Measurements from ENCODE around the gene NDRG4. TPM values are rescaled to one million over a fixed set of nuclear protein-coding genes. Genes with fewer than 3 reads are reported as not detected.

NDRG4 gene
- polyA plus RNA-seq, 1 donor from 2014 or later: 507 TPM

DNA sequence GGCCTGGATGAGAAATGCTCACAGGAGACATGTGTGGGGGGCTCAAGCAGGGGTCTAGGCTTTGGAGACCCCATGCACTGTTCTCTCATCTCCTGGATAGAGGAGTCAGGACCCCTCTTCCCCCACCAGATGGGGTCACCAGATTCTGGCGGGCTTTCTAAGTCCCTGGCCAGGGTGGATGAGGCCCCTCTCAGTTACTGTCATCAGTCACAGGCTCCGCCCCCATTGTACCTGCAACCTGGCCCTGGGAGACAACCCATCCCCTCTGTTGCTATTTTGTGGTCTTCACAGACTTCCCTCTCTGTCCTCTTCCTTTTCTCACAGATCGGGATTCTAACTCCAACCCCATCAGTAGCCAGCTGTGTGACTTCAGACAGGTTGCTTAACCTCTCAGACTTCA lies 33.5 kb upstream of the NDRG4 start:
- no peaks in the 10 kb centered on the region for H4K20me1 ChIP-seq (ENCODE audit: insufficient read depth)
- H3K9ac ChIP-seq (ENCODE audit: low read length): no peak overlapping the region
- H3K79me2 ChIP-seq (replicated peaks; ENCODE audit: insufficient read depth, low read length): no peaks in the 10 kb centered on the region
- no peaks in the 10 kb centered on the region for H3F3A ChIP-seq (ENCODE audit: insufficient read depth, low read length, poor library complexity, severe bottlenecking)
- H3K9me2 ChIP-seq (ENCODE audit: insufficient read depth, low read length): no peaks in the 10 kb centered on the region
- peaks cover 15% of the 10 kb centered on the region for H3K27me3 ChIP-seq (ENCODE audit: insufficient read depth, low read depth, low read length)
- TF ChIP-seq SMC3 (conservative IDR thresholded peaks at IDR 0.05; ENCODE audit: poor library complexity) (no peak), EP300 (conservative IDR thresholded peaks at IDR 0.05; ENCODE audit: poor library complexity, severe bottlenecking) (no peak), TAF1 (IDR thresholded peaks at IDR 0.05; ENCODE audit: low read depth) (no peak)
- no peak overlapping the region for H2AFZ ChIP-seq (ENCODE audit: low read depth, low read length)
- no peak overlapping the region for H3K27ac ChIP-seq (ENCODE audit: low read length)
- no peak overlapping the region for H3K4me2 ChIP-seq (ENCODE audit: low read length)
- no peaks in the 10 kb centered on the region for H3K9me3 ChIP-seq (ENCODE audit: low read length)
- H3K4me3 ChIP-seq (ENCODE audit: low read length): peak overlapping the region; percentile 91
- no peaks in the 10 kb centered on the region for H3K36me3 ChIP-seq (ENCODE audit: insufficient read depth, low read length)

DNA sequence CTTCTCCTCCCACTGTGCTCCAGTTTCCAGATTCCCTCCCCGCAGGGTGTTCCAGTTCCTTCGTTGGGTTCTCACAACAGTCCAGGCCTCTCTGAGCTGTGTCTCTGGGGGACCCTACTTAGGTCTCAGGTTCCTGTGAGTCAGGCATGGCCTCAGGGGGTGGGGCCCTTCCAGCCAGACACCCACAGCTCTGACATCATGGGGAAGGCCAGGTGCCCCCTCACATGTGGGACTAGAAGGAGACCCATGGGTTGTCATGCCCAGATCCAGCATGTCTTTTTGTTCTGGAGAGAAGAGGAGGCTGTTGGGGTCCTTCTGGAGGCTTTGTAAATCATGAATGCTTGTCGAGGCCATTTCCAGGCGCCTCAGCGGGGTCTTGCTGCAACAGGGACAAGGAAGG lies 32.0 kb upstream of the NDRG4 start:
- Histone ChIP-seq H3K79me2 (replicated peaks; ENCODE audit: insufficient read depth, low read length) (no peaks in the 10 kb centered on the region), H3K4me2 (ENCODE audit: low read length) (no peak overlapping the region), H4K20me1 (ENCODE audit: insufficient read depth) (no peaks in the 10 kb centered on the region), H3K36me3 (ENCODE audit: insufficient read depth, low read length) (no peaks in the 10 kb centered on the region), H3K4me3 (ENCODE audit: low read length) (no peak overlapping the region), H3K9me2 (ENCODE audit: insufficient read depth, low read length) (no peaks in the 10 kb centered on the region), H3K27me3 (ENCODE audit: insufficient read depth, low read depth, low read length) (peaks cover 15% of the 10 kb centered on the region), H2AFZ (ENCODE audit: low read depth, low read length) (no peak overlapping the region), H3K9me3 (ENCODE audit: low read length) (no peaks in the 10 kb centered on the region), H3K9ac (ENCODE audit: low read length) (no peak overlapping the region), H3F3A (ENCODE audit: insufficient read depth, low read length, poor library complexity, severe bottlenecking) (no peaks in the 10 kb centered on the region), H3K27ac (ENCODE audit: low read length) (no peak overlapping the region)
- no peak for TF ChIP-seq POLR2AphosphoS5 (IDR thresholded peaks at IDR 0.05)

DNA sequence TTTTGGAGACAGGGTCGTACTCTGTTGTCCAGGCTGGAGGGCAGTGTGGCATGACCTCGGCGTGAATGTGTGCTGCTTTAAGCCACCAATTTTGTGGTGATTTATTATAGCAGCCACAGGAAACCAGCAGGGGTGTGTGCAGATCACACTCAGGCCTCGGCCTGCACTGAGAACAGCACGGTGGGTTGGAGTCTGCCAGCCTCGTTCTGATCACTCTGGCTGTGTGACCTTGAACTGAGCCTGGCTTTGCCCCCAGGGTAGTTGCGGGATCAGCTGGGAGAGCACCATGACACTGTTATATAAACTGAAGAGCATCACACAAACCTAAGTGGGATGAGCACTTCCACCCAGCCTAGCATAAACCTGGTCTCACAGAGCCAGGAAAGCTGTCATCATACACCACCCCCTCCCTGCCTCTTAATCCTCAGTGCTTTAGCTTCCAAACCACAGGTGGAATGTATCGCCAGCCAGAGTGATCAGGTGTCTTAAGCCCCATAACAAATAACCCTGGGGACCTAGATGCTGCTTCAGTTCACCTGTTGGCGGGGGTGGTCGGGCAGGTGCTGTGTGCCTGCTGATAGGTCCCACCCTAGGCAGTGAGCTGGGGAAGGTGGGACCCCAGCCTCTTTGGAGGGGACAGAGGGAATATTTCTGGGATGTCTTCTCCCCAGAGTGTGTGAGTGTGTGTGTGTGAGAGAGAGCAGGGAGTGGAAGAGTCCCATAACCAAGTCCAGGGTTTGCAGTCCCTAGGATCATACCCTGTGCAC lies 28.6 kb upstream of the NDRG4 start:
- TF ChIP-seq, protein P1, sequence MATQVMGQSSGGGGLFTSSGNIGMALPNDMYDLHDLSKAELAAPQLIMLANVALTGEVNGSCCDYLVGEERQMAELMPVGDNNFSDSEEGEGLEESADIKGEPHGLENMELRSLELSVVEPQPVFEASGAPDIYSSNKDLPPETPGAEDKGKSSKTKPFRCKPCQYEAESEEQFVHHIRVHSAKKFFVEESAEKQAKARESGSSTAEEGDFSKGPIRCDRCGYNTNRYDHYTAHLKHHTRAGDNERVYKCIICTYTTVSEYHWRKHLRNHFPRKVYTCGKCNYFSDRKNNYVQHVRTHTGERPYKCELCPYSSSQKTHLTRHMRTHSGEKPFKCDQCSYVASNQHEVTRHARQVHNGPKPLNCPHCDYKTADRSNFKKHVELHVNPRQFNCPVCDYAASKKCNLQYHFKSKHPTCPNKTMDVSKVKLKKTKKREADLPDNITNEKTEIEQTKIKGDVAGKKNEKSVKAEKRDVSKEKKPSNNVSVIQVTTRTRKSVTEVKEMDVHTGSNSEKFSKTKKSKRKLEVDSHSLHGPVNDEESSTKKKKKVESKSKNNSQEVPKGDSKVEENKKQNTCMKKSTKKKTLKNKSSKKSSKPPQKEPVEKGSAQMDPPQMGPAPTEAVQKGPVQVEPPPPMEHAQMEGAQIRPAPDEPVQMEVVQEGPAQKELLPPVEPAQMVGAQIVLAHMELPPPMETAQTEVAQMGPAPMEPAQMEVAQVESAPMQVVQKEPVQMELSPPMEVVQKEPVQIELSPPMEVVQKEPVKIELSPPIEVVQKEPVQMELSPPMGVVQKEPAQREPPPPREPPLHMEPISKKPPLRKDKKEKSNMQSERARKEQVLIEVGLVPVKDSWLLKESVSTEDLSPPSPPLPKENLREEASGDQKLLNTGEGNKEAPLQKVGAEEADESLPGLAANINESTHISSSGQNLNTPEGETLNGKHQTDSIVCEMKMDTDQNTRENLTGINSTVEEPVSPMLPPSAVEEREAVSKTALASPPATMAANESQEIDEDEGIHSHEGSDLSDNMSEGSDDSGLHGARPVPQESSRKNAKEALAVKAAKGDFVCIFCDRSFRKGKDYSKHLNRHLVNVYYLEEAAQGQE (IDR thresholded peaks at IDR 0.05; ENCODE audit: borderline replicate concordance): no peak
- TF ChIP-seq POLR2AphosphoS5 (IDR thresholded peaks at IDR 0.05) (no peak), TAF1 (IDR thresholded peaks at IDR 0.05; ENCODE audit: low read depth) (no peak), MXI1 (conservative IDR thresholded peaks at IDR 0.05; ENCODE audit: poor library complexity, severe bottlenecking) (no peak), SMC3 (conservative IDR thresholded peaks at IDR 0.05; ENCODE audit: poor library complexity) (no peak), EZH2 (IDR thresholded peaks at IDR 0.05; ENCODE audit: borderline replicate concordance, insufficient read depth, low read length, poor library complexity, severe bottlenecking) (no peak), RAD21 (conservative IDR thresholded peaks at IDR 0.05) (no peak), EP300 (conservative IDR thresholded peaks at IDR 0.05; ENCODE audit: poor library complexity, severe bottlenecking) (no peak)
- TF ChIP-seq, protein P2, sequence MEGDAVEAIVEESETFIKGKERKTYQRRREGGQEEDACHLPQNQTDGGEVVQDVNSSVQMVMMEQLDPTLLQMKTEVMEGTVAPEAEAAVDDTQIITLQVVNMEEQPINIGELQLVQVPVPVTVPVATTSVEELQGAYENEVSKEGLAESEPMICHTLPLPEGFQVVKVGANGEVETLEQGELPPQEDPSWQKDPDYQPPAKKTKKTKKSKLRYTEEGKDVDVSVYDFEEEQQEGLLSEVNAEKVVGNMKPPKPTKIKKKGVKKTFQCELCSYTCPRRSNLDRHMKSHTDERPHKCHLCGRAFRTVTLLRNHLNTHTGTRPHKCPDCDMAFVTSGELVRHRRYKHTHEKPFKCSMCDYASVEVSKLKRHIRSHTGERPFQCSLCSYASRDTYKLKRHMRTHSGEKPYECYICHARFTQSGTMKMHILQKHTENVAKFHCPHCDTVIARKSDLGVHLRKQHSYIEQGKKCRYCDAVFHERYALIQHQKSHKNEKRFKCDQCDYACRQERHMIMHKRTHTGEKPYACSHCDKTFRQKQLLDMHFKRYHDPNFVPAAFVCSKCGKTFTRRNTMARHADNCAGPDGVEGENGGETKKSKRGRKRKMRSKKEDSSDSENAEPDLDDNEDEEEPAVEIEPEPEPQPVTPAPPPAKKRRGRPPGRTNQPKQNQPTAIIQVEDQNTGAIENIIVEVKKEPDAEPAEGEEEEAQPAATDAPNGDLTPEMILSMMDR (IDR thresholded peaks at IDR 0.05; ENCODE audit: poor library complexity, severe bottlenecking): no peak
- no peak overlapping the region for H3K4me3 ChIP-seq (ENCODE audit: low read length)
- no peak overlapping the region for H3K9ac ChIP-seq (ENCODE audit: low read length)
- no peaks in the 10 kb centered on the region for H4K20me1 ChIP-seq (ENCODE audit: insufficient read depth)
- no peaks in the 10 kb centered on the region for H3K9me2 ChIP-seq (ENCODE audit: insufficient read depth, low read length)
- no peak overlapping the region for H3K4me2 ChIP-seq (ENCODE audit: low read length)
- no peaks in the 10 kb centered on the region for H3K79me2 ChIP-seq (replicated peaks; ENCODE audit: insufficient read depth, low read length)
- H2AFZ ChIP-seq (ENCODE audit: low read depth, low read length): no peak overlapping the region
- no peaks in the 10 kb centered on the region for H3K9me3 ChIP-seq (ENCODE audit: low read length)
- no peaks in the 10 kb centered on the region for H3K36me3 ChIP-seq (ENCODE audit: insufficient read depth, low read length)
- H3K27ac ChIP-seq (ENCODE audit: low read length): no peak overlapping the region
- H3F3A ChIP-seq (ENCODE audit: insufficient read depth, low read length, poor library complexity, severe bottlenecking): no peaks in the 10 kb centered on the region
- peaks cover 6% of the 10 kb centered on the region for H3K27me3 ChIP-seq (ENCODE audit: insufficient read depth, low read depth, low read length)

All from neural cell (in vitro differentiated cells).